Activated T-cell treated with anti-CD3 and anti-CD28 coated beads, Interleukin-2, amount 50 U/mL, for 72 hours (primary cell): ENCODE data around the gene CDSN. TPM values are rescaled to one million over a fixed set of nuclear protein-coding genes. Genes with fewer than 3 reads are reported as not detected.
"Not testable (repeated sequence)": the region's sequence is repeated elsewhere in the genome, so short reads cannot be mapped to it uniquely, and the experiment has no call there.

Experiments
- ATAC-seq, 2 donors: fragments of 150-1000 bp; cut with Tn5 transposase; replicated peaks in 1 of 2; 2 replicates each; pipeline ENCODE4 v1.10.0; 2021; ENCODE audit warnings: moderate library complexity in 2 of 2, mild to moderate bottlenecking in 1 of 2
- DNase-seq, 2 donors: peaks; one replicate each; pipeline ENCODE4 v3.0.0; 2021 to 2022; ENCODE audit warnings: mixed read lengths in 1 of 2
- H3K27ac Mint-ChIP-seq: one replicate; pipeline ENCODE4 v1.8.0; 2022; ENCODE audit warnings: mild to moderate bottlenecking, moderate library complexity, mixed read lengths
- H3K27me3 Mint-ChIP-seq: one replicate; pipeline ENCODE4 v1.8.0; 2022; ENCODE audit warnings: low read depth, mixed read lengths
- H3K36me3 Mint-ChIP-seq, 2 donors: one replicate each; pipeline ENCODE4 v1.8.0; 2022; ENCODE audit warnings: mixed read lengths in 2 of 2, mild to moderate bottlenecking in 1 of 2; ENCODE audit not compliant: insufficient read depth in 2 of 2
- H3K4me1 Mint-ChIP-seq: one replicate; pipeline ENCODE4 v1.8.0; 2022; ENCODE audit warnings: low read depth, mixed read lengths
- H3K4me3 Mint-ChIP-seq, 2 donors: one replicate each; pipeline ENCODE4 v1.8.0; 2022; ENCODE audit warnings: mild to moderate bottlenecking in 2 of 2, mixed read lengths in 2 of 2, moderate library complexity in 2 of 2
- H3K9me3 Mint-ChIP-seq, 2 donors: one replicate each; pipeline ENCODE4 v1.8.0; 2022; ENCODE audit warnings: mixed read lengths in 2 of 2
- total RNA-seq, 2 donors: library from RNA; stranded (reverse); gene quantifications; one replicate each; pipeline ENCODE4 v1.2.3, GENCODE V29; 2022

Gene CDSN, protein sequence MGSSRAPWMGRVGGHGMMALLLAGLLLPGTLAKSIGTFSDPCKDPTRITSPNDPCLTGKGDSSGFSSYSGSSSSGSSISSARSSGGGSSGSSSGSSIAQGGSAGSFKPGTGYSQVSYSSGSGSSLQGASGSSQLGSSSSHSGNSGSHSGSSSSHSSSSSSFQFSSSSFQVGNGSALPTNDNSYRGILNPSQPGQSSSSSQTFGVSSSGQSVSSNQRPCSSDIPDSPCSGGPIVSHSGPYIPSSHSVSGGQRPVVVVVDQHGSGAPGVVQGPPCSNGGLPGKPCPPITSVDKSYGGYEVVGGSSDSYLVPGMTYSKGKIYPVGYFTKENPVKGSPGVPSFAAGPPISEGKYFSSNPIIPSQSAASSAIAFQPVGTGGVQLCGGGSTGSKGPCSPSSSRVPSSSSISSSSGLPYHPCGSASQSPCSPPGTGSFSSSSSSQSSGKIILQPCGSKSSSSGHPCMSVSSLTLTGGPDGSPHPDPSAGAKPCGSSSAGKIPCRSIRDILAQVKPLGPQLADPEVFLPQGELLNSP
- not detected for total RNA-seq

DNA sequence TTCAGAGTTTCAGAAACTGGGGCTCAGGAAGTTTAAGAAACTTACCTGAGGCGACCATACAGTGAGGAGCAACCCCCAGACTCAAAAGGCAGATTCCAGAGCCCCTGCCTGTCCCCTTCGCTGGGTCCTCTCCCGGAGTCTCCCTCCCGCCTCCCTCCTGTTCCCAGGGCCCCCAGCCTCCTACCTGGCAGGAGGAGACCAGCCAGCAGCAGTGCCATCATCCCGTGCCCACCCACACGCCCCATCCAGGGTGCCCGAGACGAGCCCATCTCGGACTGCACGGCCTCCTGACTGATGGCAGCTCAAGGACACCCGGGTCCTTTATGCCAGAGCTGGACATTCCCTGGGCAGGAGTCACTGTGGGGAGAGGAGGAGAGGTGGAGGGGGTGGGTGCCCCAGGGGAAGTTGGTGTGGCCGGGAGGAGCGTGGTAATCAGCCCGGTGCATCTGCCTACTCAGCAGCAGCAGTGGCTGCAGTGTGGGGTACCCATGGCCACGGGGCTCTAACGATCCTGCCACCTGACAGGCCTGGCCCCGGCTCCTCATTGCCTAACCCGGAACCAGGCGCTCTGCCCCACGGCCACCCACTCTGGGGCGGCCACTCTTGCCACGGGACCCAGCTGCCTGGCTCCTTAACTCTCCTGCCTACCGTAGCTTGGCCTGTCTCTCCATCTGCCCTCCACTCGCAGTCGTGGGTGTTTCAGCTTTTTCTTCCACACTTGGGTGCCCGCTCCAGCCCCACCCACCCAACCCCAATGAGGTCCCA lies at the start of gene CDSN:
Gene CDSN, minus strand, starts transcription at position 296 of the 765 bp plus-strand sequence. Its CDS starts 27 bp downstream, at position 269.
- DNase-seq, result no peak
- peaks cover 5% of the 10 kb centered on the region for H3K4me1 Mint-ChIP-seq
- no peaks in the 10 kb centered on the region for H3K9me3 Mint-ChIP-seq
- ATAC-seq, result no peak
- no peaks in the 10 kb centered on the region for H3K36me3 Mint-ChIP-seq
- no peak within 1 kb of the TSS for H3K27ac Mint-ChIP-seq
- no peak within 1 kb of the TSS for H3K4me3 Mint-ChIP-seq
- no peaks in the 10 kb centered on the region for H3K27me3 Mint-ChIP-seq

DNA sequence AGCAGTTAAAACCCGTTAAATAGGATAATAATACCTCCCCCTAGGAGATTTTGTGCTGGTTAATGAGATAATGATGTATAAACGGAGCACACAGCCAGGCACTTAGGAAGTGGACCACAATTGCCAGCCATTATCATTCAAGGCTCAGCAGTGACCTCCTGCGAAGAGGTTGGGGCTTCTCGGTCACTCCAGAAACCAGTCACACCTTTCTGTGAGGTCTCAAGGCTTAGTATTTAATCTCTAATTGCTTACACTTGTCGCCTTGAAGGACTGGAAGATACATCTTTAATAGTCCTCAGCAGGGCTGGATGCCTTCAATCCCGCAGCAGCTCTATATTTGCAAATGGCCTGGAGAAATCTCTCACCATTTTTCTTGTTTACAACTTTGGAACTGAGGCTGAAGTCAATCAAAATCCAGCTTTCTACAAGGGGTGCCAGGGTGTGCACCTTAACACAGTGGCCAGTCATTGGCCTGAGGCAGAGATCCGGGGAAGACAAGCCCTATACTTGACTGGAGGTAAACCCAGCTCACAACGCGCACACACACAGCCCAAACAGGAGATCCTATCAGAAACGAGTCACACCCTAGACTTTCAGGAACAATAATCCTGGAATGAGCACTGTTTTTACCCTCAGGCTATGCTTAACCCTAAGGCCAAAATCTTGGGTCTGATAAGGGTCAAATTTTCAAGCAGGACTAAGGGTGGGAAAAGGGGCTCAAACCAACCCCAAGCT lies 49.0 kb upstream of the CDSN start:
- peaks cover 11% of the 10 kb centered on the region for H3K4me1 Mint-ChIP-seq
- no peak overlapping the region for H3K4me3 Mint-ChIP-seq
- DNase-seq (no peak), ATAC-seq (no peak)
- no peaks in the 10 kb centered on the region for H3K27me3 Mint-ChIP-seq
- H3K27ac Mint-ChIP-seq, result no peak overlapping the region
- H3K9me3 Mint-ChIP-seq, result no peaks in the 10 kb centered on the region
- peaks cover 0 to 2% of the 10 kb centered on the region in 2 donors for H3K36me3 Mint-ChIP-seq

- DNase-seq (no peak), ATAC-seq (no peak)
- H3K36me3 Mint-ChIP-seq, result peaks cover under 1 to 2% of the 10 kb centered on the region in 2 donors
- peaks cover 18% of the 10 kb centered on the region for H3K4me1 Mint-ChIP-seq
- no peak overlapping the region for H3K27ac Mint-ChIP-seq
- no peak overlapping the region for H3K4me3 Mint-ChIP-seq
- H3K27me3 Mint-ChIP-seq, result no peaks in the 10 kb centered on the region
- H3K9me3 Mint-ChIP-seq, result no peaks in the 10 kb centered on the region
Measured at GRCh38 chr6:31168606-31169005, 48.4 kb upstream of the CDSN start.

DNA sequence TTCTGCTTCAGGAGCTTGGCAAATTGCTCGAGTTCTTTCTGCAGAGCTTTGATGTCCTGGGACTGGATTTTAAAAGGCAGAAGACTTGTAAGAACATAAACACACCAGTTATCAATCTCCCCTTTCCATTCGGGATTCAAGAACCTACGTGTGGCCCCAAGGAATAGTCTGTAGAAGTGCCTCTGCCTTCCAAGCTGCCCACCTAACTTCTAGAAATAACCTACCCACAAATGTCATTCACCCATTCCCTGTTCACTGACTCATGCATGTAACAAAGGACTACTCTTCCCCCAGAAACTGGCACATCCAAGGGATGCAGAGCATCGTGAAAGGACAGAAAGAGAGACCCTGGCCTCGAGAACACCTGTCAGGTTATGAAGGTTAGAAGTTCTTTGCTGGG lies 45.7 kb upstream of the CDSN start:
- H3K27me3 Mint-ChIP-seq, result no peaks in the 10 kb centered on the region
- H3K4me3 Mint-ChIP-seq, result no peak overlapping the region
- H3K4me1 Mint-ChIP-seq, result peaks cover 44% of the 10 kb centered on the region
- H3K36me3 Mint-ChIP-seq, result peaks cover 7 to 16% of the 10 kb centered on the region in 2 donors
- H3K9me3 Mint-ChIP-seq, result no peaks in the 10 kb centered on the region
- no peak overlapping the region for H3K27ac Mint-ChIP-seq
- ATAC-seq, result no peak
- no peak for DNase-seq

DNA sequence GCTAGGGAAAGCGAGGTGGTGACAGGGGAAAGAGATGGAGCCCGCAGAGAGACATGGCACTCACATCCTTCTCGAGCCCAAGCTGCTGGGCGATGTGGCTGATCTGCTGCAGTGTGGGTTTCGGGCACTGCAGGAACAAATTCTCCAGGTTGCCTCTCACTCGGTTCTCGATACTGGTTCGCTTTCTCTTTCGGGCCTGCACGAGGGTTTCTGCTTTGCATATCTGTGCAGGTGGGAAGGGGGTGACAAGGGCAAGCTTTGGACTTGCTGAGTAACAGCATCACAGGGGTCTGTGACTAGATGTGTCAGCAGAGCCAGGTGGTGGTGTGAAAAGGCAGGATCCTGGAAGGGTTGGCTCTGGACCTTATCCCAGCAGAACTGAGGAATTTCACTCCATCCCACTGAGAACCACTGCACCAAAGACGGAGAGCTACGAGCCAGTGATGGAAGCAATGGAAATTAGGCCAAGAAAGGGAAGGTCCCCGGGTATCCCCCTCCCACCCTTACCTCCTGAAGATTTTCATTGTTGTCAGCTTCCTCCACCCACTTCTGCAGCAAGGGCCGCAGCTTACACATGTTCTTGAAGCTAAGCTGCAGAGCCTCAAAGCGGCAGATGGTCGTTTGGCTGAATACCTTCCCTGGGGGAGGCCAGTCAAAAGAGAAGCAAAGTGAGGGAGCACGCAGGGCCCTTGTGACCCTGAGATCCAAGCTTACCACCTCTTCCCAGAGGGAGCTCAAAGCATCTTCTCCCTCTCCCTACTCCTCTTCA lies 45.0 kb upstream of the CDSN start:
- H3K4me1 Mint-ChIP-seq, result peaks cover 51% of the 10 kb centered on the region
- not testable (repeated sequence) for DNase-seq, H3K9me3 Mint-ChIP-seq, H3K27ac Mint-ChIP-seq, H3K27me3 Mint-ChIP-seq
- peak; percentile 25 to 49 for ATAC-seq
- peak overlapping the region in 1 of 2 donors; percentile 22 for H3K4me3 Mint-ChIP-seq
- peaks cover 7 to 23% of the 10 kb centered on the region in 2 donors for H3K36me3 Mint-ChIP-seq

- not testable (repeated sequence) for H3K4me3 Mint-ChIP-seq, H3K27me3 Mint-ChIP-seq, ATAC-seq, DNase-seq, H3K9me3 Mint-ChIP-seq, H3K27ac Mint-ChIP-seq
- H3K36me3 Mint-ChIP-seq, result peaks cover 8 to 23% of the 10 kb centered on the region in 2 donors
- H3K4me1 Mint-ChIP-seq, result peaks cover 57% of the 10 kb centered on the region
Measured at GRCh38 chr6:31164475-31165063, 44.3 kb upstream of the CDSN start.

DNA sequence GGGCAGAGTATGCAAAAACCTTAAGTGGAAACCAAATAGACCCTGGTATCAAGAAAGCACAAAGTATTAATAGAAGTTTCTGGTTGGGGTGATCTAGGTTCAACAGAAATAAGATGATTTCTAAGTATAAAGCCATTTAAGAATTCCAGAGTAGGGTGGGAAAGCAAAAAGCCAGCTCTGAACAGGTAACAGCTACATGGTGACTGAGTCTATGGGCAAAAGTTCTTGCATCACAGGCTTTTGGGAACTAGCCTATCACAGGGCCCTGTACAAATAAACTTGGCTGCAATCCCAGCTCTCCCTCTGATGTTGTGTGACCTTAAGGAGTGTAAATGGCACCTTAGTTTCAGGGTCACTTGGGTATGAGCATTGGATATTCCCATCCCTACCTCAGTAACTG lies 43.7 kb upstream of the CDSN start:
- no peaks in the 10 kb centered on the region for H3K9me3 Mint-ChIP-seq
- DNase-seq (no peak), ATAC-seq (no peak)
- no peak overlapping the region for H3K4me3 Mint-ChIP-seq
- no peaks in the 10 kb centered on the region for H3K27me3 Mint-ChIP-seq
- peaks cover 64% of the 10 kb centered on the region for H3K4me1 Mint-ChIP-seq
- H3K36me3 Mint-ChIP-seq, result peaks cover 9 to 25% of the 10 kb centered on the region in 2 donors
- H3K27ac Mint-ChIP-seq, result no peak overlapping the region

DNA sequence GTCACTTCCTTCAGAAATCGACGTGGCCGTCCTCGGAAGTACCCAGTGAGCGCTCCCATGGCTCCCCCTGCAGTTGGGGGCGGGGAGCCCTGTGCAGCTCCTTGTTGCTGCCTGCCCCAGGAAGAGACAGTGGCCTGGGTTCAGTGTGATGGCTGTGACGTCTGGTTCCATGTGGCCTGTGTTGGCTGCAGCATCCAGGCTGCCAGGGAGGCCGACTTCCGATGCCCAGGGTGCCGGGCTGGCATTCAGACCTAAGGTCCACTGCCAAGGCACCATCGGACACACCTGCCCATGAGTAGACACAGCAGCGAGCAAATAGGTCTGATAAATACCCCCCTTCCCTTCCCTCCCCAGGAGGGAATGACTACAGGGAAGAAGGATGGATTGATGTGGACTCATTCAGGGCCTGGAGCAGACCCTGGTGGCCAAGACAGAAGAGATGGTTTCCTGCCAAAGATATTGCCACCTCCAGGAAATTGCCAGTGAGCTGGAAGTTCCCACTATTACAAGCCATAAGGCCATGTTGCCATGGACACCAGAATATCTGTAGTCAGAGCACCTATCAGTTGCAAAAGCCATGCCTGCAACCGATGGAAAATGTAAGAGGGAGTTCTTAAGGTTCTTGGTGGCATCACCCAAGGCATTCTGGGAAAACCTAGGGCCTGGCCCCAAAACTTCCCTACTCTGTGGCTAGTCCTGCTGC lies 42.4 kb upstream of the CDSN start:
- Mint-ChIP-seq H3K36me3 (peaks cover 10 to 34% of the 10 kb centered on the region in 2 donors), H3K27me3 (no peaks in the 10 kb centered on the region), H3K27ac (no peak overlapping the region), H3K4me3 (no peak overlapping the region), H3K4me1 (peaks cover 67% of the 10 kb centered on the region), H3K9me3 (no peaks in the 10 kb centered on the region)
- DNase-seq (no peak), ATAC-seq (no peak)

DNA sequence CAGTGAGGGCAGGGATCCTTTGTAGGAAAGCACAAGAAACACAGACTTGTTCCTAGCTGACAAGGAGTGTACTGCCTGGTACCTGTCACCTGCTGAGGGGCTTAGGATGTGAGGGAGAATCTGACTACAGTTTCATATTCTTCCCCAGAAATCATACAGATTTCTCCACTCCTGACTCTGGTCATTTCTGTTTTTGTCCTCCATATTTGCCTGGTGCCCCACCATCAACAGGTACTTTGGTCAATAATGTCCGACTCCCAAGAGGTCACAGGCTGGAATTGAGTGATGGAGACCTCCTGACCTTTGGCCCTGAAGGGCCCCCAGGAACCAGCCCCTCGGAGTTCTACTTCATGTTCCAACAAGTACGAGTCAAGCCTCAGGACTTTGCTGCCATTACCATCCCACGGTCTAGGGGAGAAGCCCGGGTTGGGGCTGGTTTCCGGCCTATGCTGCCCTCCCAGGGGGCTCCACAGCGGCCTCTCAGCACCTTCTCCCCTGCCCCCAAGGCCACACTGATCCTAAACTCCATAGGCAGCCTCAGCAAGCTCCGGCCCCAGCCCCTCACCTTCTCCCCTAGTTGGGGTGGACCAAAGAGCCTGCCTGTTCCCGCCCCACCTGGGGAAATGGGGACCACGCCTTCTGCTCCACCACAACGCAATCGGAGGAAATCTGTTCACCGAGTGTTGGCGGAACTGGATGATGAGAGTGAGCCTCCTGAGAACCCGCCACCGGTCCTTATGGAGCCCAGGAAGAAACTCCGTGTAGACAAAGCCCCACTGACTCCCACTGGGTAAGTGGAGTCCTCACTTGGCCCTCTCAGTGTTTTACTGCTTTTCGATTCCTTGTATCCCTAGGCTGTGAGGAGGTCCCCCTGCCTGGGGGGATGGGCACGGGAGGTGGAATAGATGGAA lies 41.2 kb upstream of the CDSN start:
- H3K4me3 Mint-ChIP-seq, result peak overlapping the region in 1 of 2 donors; percentile 22
- ATAC-seq, result no peak
- H3K27ac Mint-ChIP-seq, result no peak overlapping the region

DNA sequence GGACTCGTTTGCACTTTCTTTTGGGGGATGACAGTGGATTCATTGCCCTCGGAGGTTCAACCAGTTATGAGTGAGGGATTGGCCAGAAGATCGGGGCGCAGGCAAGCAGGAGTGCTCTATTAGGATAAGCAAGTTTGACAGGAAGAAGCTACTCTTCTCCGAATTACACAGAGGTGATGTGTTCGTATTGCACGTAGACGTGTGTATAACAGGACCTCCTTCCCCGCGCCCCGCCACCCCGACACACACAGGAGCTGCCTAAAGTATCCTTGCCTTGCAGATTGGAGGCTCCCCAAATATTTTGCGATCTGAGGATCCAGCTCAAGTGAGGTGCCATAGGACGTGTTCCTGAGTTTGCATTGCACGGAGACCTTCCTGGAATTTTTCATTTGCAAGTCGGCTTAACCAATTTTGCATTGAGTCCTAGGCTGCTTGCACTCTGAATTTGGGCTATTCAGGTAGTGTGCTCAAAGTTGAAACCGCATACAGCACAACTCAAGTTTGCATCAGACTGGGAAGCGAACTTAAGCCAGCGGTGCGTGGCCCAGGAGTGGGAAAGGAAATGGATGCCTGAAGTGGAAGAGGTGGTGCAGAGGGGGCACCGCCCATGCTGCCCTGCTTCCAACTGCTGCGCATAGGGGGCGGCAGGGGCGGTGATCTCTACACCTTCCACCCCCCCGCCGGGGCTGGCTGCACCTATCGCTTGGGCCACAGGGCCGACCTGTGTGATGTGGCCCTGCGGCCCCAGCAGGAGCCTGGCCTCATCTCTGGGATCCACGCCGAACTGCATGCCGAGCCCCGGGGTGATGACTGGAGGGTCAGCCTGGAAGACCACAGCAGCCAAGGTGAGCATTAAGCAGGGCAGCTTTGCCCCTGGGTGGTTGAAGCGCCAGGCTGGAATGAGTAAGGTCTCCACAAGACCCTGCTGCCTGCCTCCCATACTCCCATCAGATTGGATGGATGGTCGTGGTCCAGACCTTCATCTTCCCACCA lies 38.9 kb upstream of the CDSN start:
- no peaks in the 10 kb centered on the region for H3K9me3 Mint-ChIP-seq
- H3K36me3 Mint-ChIP-seq, result peaks cover 13 to 39% of the 10 kb centered on the region in 2 donors
- H3K4me3 Mint-ChIP-seq, result peak overlapping the region; percentile 78 to 98
- peak; percentile 10 to 24 for ATAC-seq
- peak; percentile 34 to 39 for DNase-seq
- peaks cover 70% of the 10 kb centered on the region for H3K4me1 Mint-ChIP-seq
- peak overlapping the region; percentile 38 for H3K27ac Mint-ChIP-seq
- H3K27me3 Mint-ChIP-seq, result no peaks in the 10 kb centered on the region

More for the DNA sequence above, 41.2 kb upstream of the CDSN start:
- Mint-ChIP-seq H3K36me3 (peaks cover 10 to 34% of the 10 kb centered on the region in 2 donors), H3K27me3 (no peaks in the 10 kb centered on the region), H3K4me1 (peaks cover 79% of the 10 kb centered on the region), H3K9me3 (no peaks in the 10 kb centered on the region)
- DNase-seq, result no peak
